Retina (tissue), 1 donor: ENCODE results near the gene TMEM51.
"Not testable (repeated sequence)": the region's sequence is repeated elsewhere in the genome, so short reads cannot be mapped to it uniquely, and the experiment has no call there.

Experiments
- DNase-seq: peaks from one replicate; pipeline ENCODE4 v3.0.0-alpha.2; 2016

TMEM51 gene

GRCh38 chr1:15155888-15156741 lies 2.6 kb downstream of the TMEM51 start:
- peak; percentile 57 for DNase-seq

GRCh38 chr1:15156807-15157380 lies 3.3 kb downstream of the TMEM51 start:
- no peak for DNase-seq

DNA sequence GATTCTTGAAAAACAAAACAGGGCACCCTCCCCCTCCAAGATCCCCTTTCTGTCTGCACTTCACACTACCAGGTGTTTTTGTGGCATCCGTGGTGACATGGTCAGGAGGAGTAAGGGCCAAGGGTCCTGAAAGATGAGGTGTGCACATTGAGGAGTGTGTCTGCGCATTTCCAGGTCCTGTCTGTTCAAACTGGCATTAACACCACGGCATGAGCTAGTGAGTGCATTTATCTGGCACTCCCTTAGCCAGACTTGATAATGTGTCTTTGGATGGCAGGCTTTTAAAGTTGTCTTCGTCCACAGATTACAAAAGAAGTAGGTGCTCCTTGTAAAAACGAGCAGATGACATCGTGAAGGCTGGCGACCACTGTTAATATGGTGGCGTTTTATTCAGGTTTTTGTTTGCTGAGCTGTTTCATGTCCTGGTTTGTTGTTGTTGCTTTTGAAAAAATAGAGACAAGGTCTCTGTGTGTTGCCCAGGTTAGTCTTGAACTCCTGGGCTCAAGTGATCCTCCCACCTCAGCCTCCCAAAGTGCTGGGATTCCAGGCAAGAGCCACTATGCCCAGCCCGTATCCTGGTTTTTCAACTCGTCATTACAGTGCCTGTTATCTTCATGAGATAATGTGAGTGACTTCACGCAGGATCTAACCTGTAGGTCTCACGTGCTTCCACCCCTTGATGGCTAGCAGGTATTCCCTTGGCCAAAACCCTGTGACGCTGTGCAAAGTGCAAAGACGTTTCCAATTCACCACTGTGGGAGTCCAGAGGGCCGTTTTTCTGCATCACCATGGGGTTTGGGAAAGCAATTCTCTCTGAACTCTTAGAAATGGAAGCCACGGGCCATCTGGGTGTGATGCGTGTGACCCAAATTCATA lies 4.2 kb downstream of the TMEM51 start:
- DNase-seq, result no peak

DNA sequence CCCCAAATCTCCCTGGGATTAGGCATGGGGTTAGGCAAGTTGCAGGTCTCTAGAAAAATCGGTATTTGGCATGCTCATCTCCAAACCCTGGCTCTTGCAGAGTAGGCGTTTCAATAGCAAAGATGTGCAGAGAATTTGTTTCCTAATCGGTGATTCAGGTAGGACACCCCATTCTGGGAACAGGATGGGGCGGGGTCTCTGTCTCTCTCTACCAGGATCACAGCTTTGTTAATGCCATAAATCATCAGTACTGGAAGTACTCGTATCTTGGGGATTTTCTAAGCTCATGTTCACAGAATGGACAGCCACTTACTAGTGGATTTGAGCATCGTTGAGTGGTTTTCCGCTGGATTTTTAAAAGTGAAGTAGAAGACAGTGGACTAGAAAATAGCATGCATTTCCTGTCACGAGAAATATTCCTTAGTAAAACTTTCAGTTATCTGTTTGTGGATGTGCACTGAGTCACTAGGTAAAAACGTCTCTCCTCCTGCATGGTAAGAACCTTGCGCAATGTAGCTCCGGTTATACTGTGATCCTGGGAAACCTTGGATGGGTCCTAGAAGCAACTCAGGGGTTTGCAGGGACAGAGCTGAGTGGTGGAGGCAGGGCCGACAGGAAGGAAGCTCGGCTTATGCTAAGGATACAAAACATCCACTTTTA lies 5.1 kb downstream of the TMEM51 start:
- DNase-seq, result no peak

DNA sequence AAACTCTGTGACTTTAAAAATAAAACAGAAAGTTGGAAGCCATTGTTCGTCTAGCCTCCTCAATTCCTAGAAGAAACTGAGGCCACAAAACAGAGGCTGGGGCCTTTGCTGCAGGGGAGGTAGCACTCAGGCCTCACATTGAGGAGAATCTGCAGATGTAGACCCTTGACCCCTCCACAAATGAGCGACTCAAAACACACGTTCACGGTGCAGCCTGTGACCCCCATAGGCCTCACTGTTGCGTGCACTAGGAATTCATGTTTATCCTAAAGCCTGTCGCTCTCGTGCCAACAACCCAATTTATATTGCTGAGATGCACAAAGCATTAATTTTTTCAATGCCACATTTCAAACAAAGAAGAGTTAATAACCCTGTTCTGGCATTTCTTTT lies 5.6 kb downstream of the TMEM51 start:
- no peak for DNase-seq

DNA sequence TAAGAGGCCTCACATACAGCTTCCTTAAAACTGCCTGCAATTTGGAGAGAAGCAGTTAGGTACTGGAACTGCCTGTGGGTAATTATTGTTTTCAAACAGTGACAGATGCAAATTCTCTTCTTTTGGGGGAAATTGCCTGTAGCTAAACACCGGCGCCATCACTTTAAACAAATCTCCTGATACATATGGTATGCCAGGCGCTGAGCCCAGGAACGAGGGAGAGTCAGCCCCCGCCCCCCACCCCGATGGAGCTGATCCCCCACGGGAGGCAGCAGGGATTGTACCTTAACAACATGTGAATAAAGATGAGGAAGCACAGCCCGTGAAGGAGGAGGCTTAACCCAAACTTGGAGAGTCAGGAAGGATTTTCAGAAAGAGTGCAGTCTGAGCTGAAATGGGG lies 7.1 kb downstream of the TMEM51 start:
- no peak for DNase-seq

DNA sequence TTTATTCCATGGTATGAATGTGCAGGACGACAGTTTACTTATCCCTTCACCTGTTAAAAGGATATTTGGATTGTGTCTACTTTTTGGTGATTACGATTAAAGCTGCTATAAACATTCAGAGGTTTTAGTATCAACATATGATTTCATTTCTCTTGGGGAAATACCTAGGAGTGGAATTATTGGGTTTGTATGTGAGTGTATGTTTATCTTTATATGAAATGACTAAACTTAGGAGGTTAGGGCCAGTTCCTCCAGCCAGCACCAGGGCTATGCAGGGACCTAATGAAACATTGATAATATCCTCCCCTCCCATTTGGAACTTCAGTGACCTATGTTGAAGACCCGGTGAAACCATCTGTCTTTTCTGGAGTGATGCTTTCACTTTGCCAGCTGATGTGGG lies 13.8 kb downstream of the TMEM51 start:
- DNase-seq, result no peak

DNA sequence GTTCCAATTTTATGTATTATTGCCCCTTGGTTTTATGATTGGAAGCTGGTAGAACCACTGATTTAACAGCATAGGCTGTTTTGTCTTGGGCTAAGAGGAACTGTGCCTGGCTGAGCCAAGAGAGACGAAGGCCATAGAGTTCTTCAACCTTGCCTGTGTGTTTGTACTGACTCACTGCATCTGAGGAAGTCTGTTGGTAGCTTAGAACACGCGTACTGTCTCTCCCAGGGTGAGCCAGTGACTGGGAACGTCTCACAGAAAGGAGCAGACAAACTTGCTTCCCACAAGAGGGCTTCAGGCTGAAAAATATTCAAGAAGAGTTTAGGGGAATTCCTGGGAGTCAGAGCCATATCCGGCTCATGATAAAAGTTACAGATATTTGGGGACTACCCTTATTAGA lies 14.9 kb downstream of the TMEM51 start:
- no peak for DNase-seq

DNA sequence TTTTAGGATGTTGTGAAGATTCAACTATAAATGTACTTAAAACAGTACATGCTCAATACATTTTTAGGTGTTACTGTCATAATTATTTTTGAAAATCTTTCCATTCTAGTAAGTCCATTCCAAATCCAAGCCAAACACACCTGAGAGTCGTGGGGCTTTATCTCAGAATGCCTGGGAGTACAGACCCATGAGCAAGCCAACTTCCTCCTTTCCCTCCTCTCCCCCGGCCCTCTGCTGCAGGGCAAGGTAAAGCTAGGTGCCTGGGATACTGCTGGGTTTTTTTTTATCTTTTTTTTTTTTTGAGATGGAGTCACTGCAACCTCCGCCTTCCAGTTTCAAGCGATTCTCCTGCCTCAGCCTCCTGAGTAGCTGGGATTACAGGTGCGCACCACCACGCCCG lies 16.5 kb downstream of the TMEM51 start:
- no peak for DNase-seq

- no peak for DNase-seq
Observed at GRCh38 chr1:15171271-15171908, 17.8 kb downstream of the TMEM51 start.

GRCh38 chr1:15172405-15173259 lies 19.1 kb downstream of the TMEM51 start:
- no peak for DNase-seq

DNA sequence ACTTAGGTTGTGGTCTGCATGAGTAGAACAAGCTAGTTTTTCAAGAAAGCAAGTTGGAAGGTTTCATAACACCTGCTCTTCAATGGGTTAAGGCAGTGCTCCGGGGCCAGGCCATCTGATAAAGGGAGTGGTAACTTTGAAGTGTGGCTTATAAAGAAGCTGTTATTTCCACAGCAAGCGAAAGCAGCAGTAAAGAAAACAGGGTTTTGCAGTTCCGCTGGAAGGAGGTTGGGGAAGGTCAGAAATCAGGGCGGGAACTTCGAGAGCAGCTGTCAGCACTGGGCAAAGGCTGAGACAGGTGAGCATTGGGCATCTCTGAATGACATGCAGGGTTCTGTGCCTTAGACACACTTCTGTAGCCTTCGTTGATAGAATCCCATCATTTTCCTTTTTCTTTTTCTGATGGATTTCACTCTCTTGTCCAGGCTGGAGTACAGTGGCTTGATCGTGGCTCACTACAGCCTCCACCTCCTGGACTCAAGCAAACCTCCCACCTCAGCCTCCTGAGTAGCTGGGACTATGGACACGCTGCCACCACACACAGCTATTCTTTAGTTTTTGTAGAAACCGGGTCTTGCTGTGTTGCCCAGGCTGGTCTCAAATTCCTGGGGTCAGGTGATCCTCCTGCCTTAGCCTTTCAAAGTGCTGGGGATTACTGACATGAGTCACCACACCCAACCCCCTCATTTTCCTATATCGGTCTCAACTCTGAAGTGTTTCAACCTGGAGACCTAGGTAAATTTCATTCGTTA lies 20.5 kb downstream of the TMEM51 start:
- DNase-seq, result no peak

DNA sequence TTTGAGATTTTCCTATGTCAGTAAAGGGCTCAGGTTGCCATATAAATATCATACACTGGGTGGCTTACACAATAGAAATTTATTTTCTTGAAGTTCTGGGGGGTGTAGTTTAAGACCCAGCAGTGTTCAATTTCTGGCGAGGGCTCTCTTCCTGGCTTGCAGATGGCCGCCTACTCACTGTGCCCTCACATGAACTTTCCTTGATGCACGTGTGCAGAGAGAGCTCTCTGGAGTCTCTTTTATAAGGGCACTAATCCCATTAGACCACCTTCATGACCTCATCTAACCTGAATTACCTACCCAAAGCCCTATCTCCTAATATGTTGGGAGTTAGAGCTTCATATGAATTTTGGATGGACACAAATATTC lies 21.1 kb downstream of the TMEM51 start:
- DNase-seq, result no peak

GRCh38 chr1:15175324-15176094 lies 22.0 kb downstream of the TMEM51 start:
- not testable (repeated sequence) for DNase-seq

DNA sequence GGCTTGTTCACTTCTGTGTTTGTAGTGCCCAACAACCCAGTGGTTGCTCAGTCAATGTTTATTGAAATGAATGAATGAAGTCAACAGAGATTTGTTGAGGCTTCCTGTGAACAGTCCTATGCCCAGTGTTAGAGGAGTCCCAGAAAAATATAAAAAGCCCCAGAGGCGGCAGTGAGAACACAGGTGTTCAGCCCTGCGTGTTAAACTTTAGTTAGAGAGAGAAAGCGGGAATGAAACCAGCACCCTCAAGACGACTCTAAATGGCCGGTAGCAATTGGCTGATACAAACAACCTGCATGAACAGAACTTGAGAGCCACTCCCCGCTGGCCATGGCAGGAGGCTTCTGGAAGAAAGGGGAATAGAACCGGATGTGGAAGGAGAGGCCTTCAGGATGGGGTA lies 22.6 kb downstream of the TMEM51 start:
- no peak for DNase-seq

- no peak for DNase-seq
Observed at GRCh38 chr1:15176898-15177665, 23.5 kb downstream of the TMEM51 start.

GRCh38 chr1:15177710-15178166 lies 24.2 kb downstream of the TMEM51 start:
- no peak for DNase-seq

- no peak for DNase-seq
Observed at GRCh38 chr1:15178571-15179484, 25.3 kb downstream of the TMEM51 start.
